Measurements from ENCODE around the gene GRK7. TPM values are rescaled to one million over a fixed set of nuclear protein-coding genes. Genes with fewer than 3 reads are reported as not detected.

GRK7 gene
- not detected in 2 replicates for total RNA-seq

GRCh38 chr3:141763088-141763750 is at the start of gene GRK7:
Gene GRK7, plus strand, starts transcription at chr3:141763408. Its CDS starts 14,877 bp downstream, at chr3:141778285.
- H3K4me3 Mint-ChIP-seq: no peak within 1 kb of the TSS
- no peak for DNase-seq (ENCODE audit: low spot score)
- H3K9me3 Mint-ChIP-seq: no peaks in the 10 kb centered on the region
- H3K27ac Mint-ChIP-seq: no peak within 1 kb of the TSS
- H3K36me3 Mint-ChIP-seq (ENCODE audit: low read depth): peaks cover 2% of the 10 kb centered on the region
- intact Hi-C loops (cut with micrococcal nuclease): no loop called here
- H3K4me1 Mint-ChIP-seq (ENCODE audit: low read depth): peaks cover 10% of the 10 kb centered on the region
- H3K27me3 Mint-ChIP-seq (ENCODE audit: insufficient read depth): peaks cover 2% of the 10 kb centered on the region

GRCh38 chr3:141714671-141715070 is 48.5 kb upstream of the GRK7 start:
- Mint-ChIP-seq H3K27me3 (ENCODE audit: insufficient read depth) (peaks cover 6% of the 10 kb centered on the region), H3K27ac (no peak overlapping the region), H3K4me3 (no peak overlapping the region), H3K9me3 (no peaks in the 10 kb centered on the region), H3K36me3 (ENCODE audit: low read depth) (no peaks in the 10 kb centered on the region), H3K4me1 (ENCODE audit: low read depth) (no peaks in the 10 kb centered on the region)
- intact Hi-C loops (cut with micrococcal nuclease): no loop called here
- no peak for DNase-seq (ENCODE audit: low spot score)

- peaks cover 11% of the 10 kb centered on the region for H3K27me3 Mint-ChIP-seq (ENCODE audit: insufficient read depth)
- no peak overlapping the region for H3K4me3 Mint-ChIP-seq
- intact Hi-C loops (cut with micrococcal nuclease): no loop called here
- no peaks in the 10 kb centered on the region for H3K4me1 Mint-ChIP-seq (ENCODE audit: low read depth)
- no peak for DNase-seq (ENCODE audit: low spot score)
- H3K9me3 Mint-ChIP-seq: no peaks in the 10 kb centered on the region
- H3K36me3 Mint-ChIP-seq (ENCODE audit: low read depth): no peaks in the 10 kb centered on the region
- H3K27ac Mint-ChIP-seq: no peak overlapping the region
These were observed 41.1 kb upstream of the GRK7 start for GRCh38 chr3:141722081-141722480.

GRCh38 chr3:141722648-141723047 is 40.6 kb upstream of the GRK7 start:
- no peak for DNase-seq (ENCODE audit: low spot score)
- no peaks in the 10 kb centered on the region for H3K4me1 Mint-ChIP-seq (ENCODE audit: low read depth)
- intact Hi-C loops (cut with micrococcal nuclease): no loop called here
- H3K9me3 Mint-ChIP-seq: no peaks in the 10 kb centered on the region
- H3K4me3 Mint-ChIP-seq: no peak overlapping the region
- no peaks in the 10 kb centered on the region for H3K36me3 Mint-ChIP-seq (ENCODE audit: low read depth)
- H3K27me3 Mint-ChIP-seq (ENCODE audit: insufficient read depth): peaks cover 11% of the 10 kb centered on the region
- H3K27ac Mint-ChIP-seq: no peak overlapping the region

- Mint-ChIP-seq H3K36me3 (ENCODE audit: low read depth) (no peaks in the 10 kb centered on the region), H3K9me3 (no peaks in the 10 kb centered on the region), H3K27me3 (ENCODE audit: insufficient read depth) (peaks cover 11% of the 10 kb centered on the region), H3K27ac (no peak overlapping the region), H3K4me1 (ENCODE audit: low read depth) (no peaks in the 10 kb centered on the region), H3K4me3 (no peak overlapping the region)
- no peak for DNase-seq (ENCODE audit: low spot score)
- intact Hi-C loops (cut with micrococcal nuclease): no loop called here
These were observed 40.0 kb upstream of the GRK7 start for GRCh38 chr3:141723255-141723654.

- Mint-ChIP-seq H3K4me3 (no peak overlapping the region), H3K36me3 (ENCODE audit: low read depth) (no peaks in the 10 kb centered on the region), H3K27ac (no peak overlapping the region), H3K9me3 (no peaks in the 10 kb centered on the region), H3K27me3 (ENCODE audit: insufficient read depth) (peaks cover 11% of the 10 kb centered on the region), H3K4me1 (ENCODE audit: low read depth) (no peaks in the 10 kb centered on the region)
- intact Hi-C loops (cut with micrococcal nuclease): no loop called here
- no peak for DNase-seq (ENCODE audit: low spot score)
These were observed 39.0 kb upstream of the GRK7 start for GRCh38 chr3:141724186-141724585.

- Mint-ChIP-seq H3K4me1 (ENCODE audit: low read depth) (no peaks in the 10 kb centered on the region), H3K36me3 (ENCODE audit: low read depth) (no peaks in the 10 kb centered on the region), H3K27me3 (ENCODE audit: insufficient read depth) (peaks cover 10% of the 10 kb centered on the region), H3K27ac (no peak overlapping the region), H3K9me3 (no peaks in the 10 kb centered on the region), H3K4me3 (no peak overlapping the region)
- DNase-seq (ENCODE audit: low spot score): no peak
- intact Hi-C loops (cut with micrococcal nuclease): no loop called here
These were observed 38.2 kb upstream of the GRK7 start for GRCh38 chr3:141725036-141725435.

- intact Hi-C loops (cut with micrococcal nuclease): no loop called here
- no peak overlapping the region for H3K4me3 Mint-ChIP-seq
- H3K27me3 Mint-ChIP-seq (ENCODE audit: insufficient read depth): peaks cover 9% of the 10 kb centered on the region
- no peaks in the 10 kb centered on the region for H3K9me3 Mint-ChIP-seq
- no peaks in the 10 kb centered on the region for H3K36me3 Mint-ChIP-seq (ENCODE audit: low read depth)
- DNase-seq (ENCODE audit: low spot score): no peak
- no peaks in the 10 kb centered on the region for H3K4me1 Mint-ChIP-seq (ENCODE audit: low read depth)
- H3K27ac Mint-ChIP-seq: no peak overlapping the region
These were observed 36.7 kb upstream of the GRK7 start for GRCh38 chr3:141726483-141726882.

- Mint-ChIP-seq H3K36me3 (ENCODE audit: low read depth) (no peaks in the 10 kb centered on the region), H3K9me3 (no peaks in the 10 kb centered on the region), H3K27me3 (ENCODE audit: insufficient read depth) (peaks cover 6% of the 10 kb centered on the region), H3K27ac (no peak overlapping the region), H3K4me3 (no peak overlapping the region), H3K4me1 (ENCODE audit: low read depth) (no peaks in the 10 kb centered on the region)
- no peak for DNase-seq (ENCODE audit: low spot score)
- intact Hi-C loops (cut with micrococcal nuclease): no loop called here
These were observed 34.8 kb upstream of the GRK7 start for GRCh38 chr3:141728355-141728892.

GRCh38 chr3:141729240-141729639 is 34.0 kb upstream of the GRK7 start:
- Mint-ChIP-seq H3K27ac (no peak overlapping the region), H3K9me3 (no peaks in the 10 kb centered on the region), H3K36me3 (ENCODE audit: low read depth) (no peaks in the 10 kb centered on the region), H3K4me3 (no peak overlapping the region), H3K27me3 (ENCODE audit: insufficient read depth) (peaks cover 6% of the 10 kb centered on the region), H3K4me1 (ENCODE audit: low read depth) (no peaks in the 10 kb centered on the region)
- intact Hi-C loops (cut with micrococcal nuclease): no loop called here
- no peak for DNase-seq (ENCODE audit: low spot score)

- H3K27me3 Mint-ChIP-seq (ENCODE audit: insufficient read depth): peaks cover 5% of the 10 kb centered on the region
- DNase-seq (ENCODE audit: low spot score): no peak
- intact Hi-C loops (cut with micrococcal nuclease): loop anchor here (5.0 to 10.0 kb wide), 4 partner anchors 160 to 1270 kb away; partner anchors contain the start of genes TRPC1 and U2SURP
- H3K36me3 Mint-ChIP-seq (ENCODE audit: low read depth): peaks cover 2% of the 10 kb centered on the region
- H3K9me3 Mint-ChIP-seq: no peaks in the 10 kb centered on the region
- H3K27ac Mint-ChIP-seq: no peak overlapping the region
- H3K4me3 Mint-ChIP-seq: no peak overlapping the region
- H3K4me1 Mint-ChIP-seq (ENCODE audit: low read depth): peaks cover 15% of the 10 kb centered on the region
These were observed 28.0 kb upstream of the GRK7 start for GRCh38 chr3:141735176-141735575.

- Mint-ChIP-seq H3K27ac (no peak overlapping the region), H3K4me3 (no peak overlapping the region), H3K27me3 (ENCODE audit: insufficient read depth) (peaks cover 5% of the 10 kb centered on the region), H3K36me3 (ENCODE audit: low read depth) (peaks cover 2% of the 10 kb centered on the region), H3K4me1 (ENCODE audit: low read depth) (peaks cover 22% of the 10 kb centered on the region), H3K9me3 (no peaks in the 10 kb centered on the region)
- intact Hi-C loops (cut with micrococcal nuclease): loop anchor here (5.0 to 10.0 kb wide), 4 partner anchors 161 to 1269 kb away; partner anchors contain the start of genes TRPC1 and U2SURP
- no peak for DNase-seq (ENCODE audit: low spot score)
These were observed 27.3 kb upstream of the GRK7 start for GRCh38 chr3:141735770-141736465.

- Mint-ChIP-seq H3K27me3 (ENCODE audit: insufficient read depth) (peaks cover 5% of the 10 kb centered on the region), H3K27ac (no peak overlapping the region), H3K9me3 (no peaks in the 10 kb centered on the region), H3K4me3 (no peak overlapping the region), H3K4me1 (ENCODE audit: low read depth) (peaks cover 26% of the 10 kb centered on the region), H3K36me3 (ENCODE audit: low read depth) (peaks cover 4% of the 10 kb centered on the region)
- no peak for DNase-seq (ENCODE audit: low spot score)
- intact Hi-C loops (cut with micrococcal nuclease): loop anchor here (5.0 to 10.0 kb wide), 4 partner anchors 162 to 1268 kb away; partner anchors contain the start of genes TRPC1 and U2SURP
These were observed 26.1 kb upstream of the GRK7 start for GRCh38 chr3:141737093-141737492.
